OCI-LY3 (cell line): Measurements from ENCODE around the gene KRTAP5-2.
"Not testable (repeated sequence)": the region's sequence is repeated elsewhere in the genome, so short reads cannot be mapped to it uniquely, and the experiment has no call there.

Experiments
- H2AFZ ChIP-seq: fragments of 200-600, 300-600 bp; shearing (Covaris generic); 2 replicates; pipeline ENCODE4 v1.6.0; 2014; ENCODE audit warnings: antibody characterized with exemption, low read depth, low read length
- H3K27ac ChIP-seq: fragments of 200-600, 300-600 bp; sonication (generic); 2 replicates; pipeline ENCODE4 v1.5.1; 2014; ENCODE audit warnings: mild to moderate bottlenecking, low read length, moderate library complexity, mixed read lengths
- H3K27me3 ChIP-seq: fragments of 200-600, 300-600 bp; sonication (generic); 2 replicates; pipeline ENCODE4 v1.6.1; 2014; ENCODE audit warnings: low read depth, low read length, mixed read lengths
- H3K36me3 ChIP-seq: fragments of 200-600, 300-600 bp; sonication (generic); replicated peaks from 2 replicates; pipeline ENCODE3; 2014; ENCODE audit warnings: low read depth, low read length, mixed read lengths
- H3K4me1 ChIP-seq: fragments of 300-600, 200-600 bp; sonication (generic); 2 replicates; pipeline ENCODE4 v1.6.1; 2014; ENCODE audit warnings: low read length, mixed read lengths
- H3K4me2 ChIP-seq: fragments of 200-600, 300-600 bp; sonication (generic); 2 replicates; pipeline ENCODE4 v1.6.1; 2014; ENCODE audit warnings: low read length, mixed read lengths
- H3K4me3 ChIP-seq: fragments of 300-600, 200-600 bp; sonication (generic); 2 replicates; pipeline ENCODE4 v1.5.1; 2014; ENCODE audit warnings: antibody characterized with exemption, mild to moderate bottlenecking, low read length, moderate library complexity
- H3K79me2 ChIP-seq: fragments of 300-600, 200-600 bp; shearing (Covaris generic); 2 replicates; pipeline ENCODE4 v1.6.1; 2014; ENCODE audit warnings: mild to moderate bottlenecking, low read length, mixed read lengths
- H3K9ac ChIP-seq: fragments of 300-600, 200-600 bp; shearing (Covaris generic); 2 replicates; pipeline ENCODE4 v1.6.0; 2014; ENCODE audit warnings: mild to moderate bottlenecking, low read length, moderate library complexity
- H3K9me3 ChIP-seq: fragments of 200-600, 300-600 bp; shearing (Covaris generic); 2 replicates; pipeline ENCODE4 v1.6.1; 2014; ENCODE audit warnings: low read length, mixed read lengths; ENCODE audit not compliant: insufficient read depth
- H4K20me1 ChIP-seq: fragments of 200-600, 300-600 bp; sonication (generic); 2 replicates; pipeline ENCODE4 v1.6.1; 2016; ENCODE audit warnings: low read length, mixed read lengths; ENCODE audit not compliant: insufficient read depth
- EZH2phosphoT487 ChIP-seq: fragments of 200-600 bp; shearing (Covaris generic); IDR thresholded peaks from 2 replicates; pipeline ENCODE4 v1.6.1; 2018; ENCODE audit warnings: antibody characterized with exemption, mixed run types, low read depth
- TF ChIP-seq, protein P1 (sequence below): fragments of 200-600, 300-600 bp; sonication (generic); IDR thresholded peaks from 2 replicates; pipeline ENCODE4 v1.5.1; 2014; ENCODE audit warnings: antibody characterized with exemption, low read length, low read depth

KRTAP5-2 gene

DNA sequence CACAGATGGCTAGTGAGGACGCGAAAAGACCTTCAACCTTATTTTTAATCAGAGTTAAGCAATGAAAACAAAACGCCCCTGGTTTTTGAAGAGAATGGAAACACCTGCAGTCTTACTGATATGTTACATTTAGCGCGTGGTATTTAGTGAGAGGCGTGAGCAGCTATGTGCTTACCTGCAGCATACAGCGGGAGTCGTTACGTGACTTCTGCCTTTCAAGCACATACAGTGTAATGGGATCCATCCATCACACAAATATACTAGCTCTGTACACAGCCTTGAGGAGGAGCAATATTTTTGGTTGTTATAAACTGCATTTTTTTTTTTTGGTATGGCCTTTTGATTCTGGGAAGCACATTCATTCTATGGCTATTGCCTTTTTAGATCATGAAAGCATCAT lies 5.5 kb downstream of the KRTAP5-2 start:
- Histone ChIP-seq H3K27ac (no peak overlapping the region), H4K20me1 (no peaks in the 10 kb centered on the region)
- TF ChIP-seq, protein P1, sequence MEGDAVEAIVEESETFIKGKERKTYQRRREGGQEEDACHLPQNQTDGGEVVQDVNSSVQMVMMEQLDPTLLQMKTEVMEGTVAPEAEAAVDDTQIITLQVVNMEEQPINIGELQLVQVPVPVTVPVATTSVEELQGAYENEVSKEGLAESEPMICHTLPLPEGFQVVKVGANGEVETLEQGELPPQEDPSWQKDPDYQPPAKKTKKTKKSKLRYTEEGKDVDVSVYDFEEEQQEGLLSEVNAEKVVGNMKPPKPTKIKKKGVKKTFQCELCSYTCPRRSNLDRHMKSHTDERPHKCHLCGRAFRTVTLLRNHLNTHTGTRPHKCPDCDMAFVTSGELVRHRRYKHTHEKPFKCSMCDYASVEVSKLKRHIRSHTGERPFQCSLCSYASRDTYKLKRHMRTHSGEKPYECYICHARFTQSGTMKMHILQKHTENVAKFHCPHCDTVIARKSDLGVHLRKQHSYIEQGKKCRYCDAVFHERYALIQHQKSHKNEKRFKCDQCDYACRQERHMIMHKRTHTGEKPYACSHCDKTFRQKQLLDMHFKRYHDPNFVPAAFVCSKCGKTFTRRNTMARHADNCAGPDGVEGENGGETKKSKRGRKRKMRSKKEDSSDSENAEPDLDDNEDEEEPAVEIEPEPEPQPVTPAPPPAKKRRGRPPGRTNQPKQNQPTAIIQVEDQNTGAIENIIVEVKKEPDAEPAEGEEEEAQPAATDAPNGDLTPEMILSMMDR: no peak
- TF ChIP-seq EZH2phosphoT487: no peak

GRCh38 chr11:1589996-1590395 lies 8.1 kb downstream of the KRTAP5-2 start:
- H3K9me3 ChIP-seq: no peaks in the 10 kb centered on the region
- H3K27ac ChIP-seq: no peak overlapping the region
- H3K4me3 ChIP-seq: no peak overlapping the region
- H3K4me2 ChIP-seq: no peak overlapping the region
- no peak overlapping the region for H3K9ac ChIP-seq
- no peaks in the 10 kb centered on the region for H3K36me3 ChIP-seq
- no peak overlapping the region for H2AFZ ChIP-seq
- no peaks in the 10 kb centered on the region for H3K4me1 ChIP-seq
- TF ChIP-seq, protein P1: no peak
- TF ChIP-seq EZH2phosphoT487: no peak
- no peaks in the 10 kb centered on the region for H4K20me1 ChIP-seq
- peaks cover 25% of the 10 kb centered on the region for H3K27me3 ChIP-seq
- no peaks in the 10 kb centered on the region for H3K79me2 ChIP-seq

More for the DNA sequence above, 5.5 kb downstream of the KRTAP5-2 start:
- H3K9me3 ChIP-seq: no peaks in the 10 kb centered on the region
- H3K79me2 ChIP-seq: no peaks in the 10 kb centered on the region
- peaks cover 38% of the 10 kb centered on the region for H3K27me3 ChIP-seq
- H3K4me3 ChIP-seq: no peak overlapping the region
- no peaks in the 10 kb centered on the region for H3K36me3 ChIP-seq
- no peak overlapping the region for H3K4me2 ChIP-seq
- H2AFZ ChIP-seq: no peak overlapping the region
- no peak overlapping the region for H3K9ac ChIP-seq
- H3K4me1 ChIP-seq: no peaks in the 10 kb centered on the region

GRCh38 chr11:1589191-1589963 lies 8.7 kb downstream of the KRTAP5-2 start:
- H3K27me3 ChIP-seq: peaks cover 21% of the 10 kb centered on the region
- H3K36me3 ChIP-seq, H4K20me1 ChIP-seq, H2AFZ ChIP-seq, H3K79me2 ChIP-seq, H3K4me1 ChIP-seq, H3K9ac ChIP-seq, H3K4me2 ChIP-seq, H3K9me3 ChIP-seq, H3K4me3 ChIP-seq, H3K27ac ChIP-seq: not testable (repeated sequence)

DNA sequence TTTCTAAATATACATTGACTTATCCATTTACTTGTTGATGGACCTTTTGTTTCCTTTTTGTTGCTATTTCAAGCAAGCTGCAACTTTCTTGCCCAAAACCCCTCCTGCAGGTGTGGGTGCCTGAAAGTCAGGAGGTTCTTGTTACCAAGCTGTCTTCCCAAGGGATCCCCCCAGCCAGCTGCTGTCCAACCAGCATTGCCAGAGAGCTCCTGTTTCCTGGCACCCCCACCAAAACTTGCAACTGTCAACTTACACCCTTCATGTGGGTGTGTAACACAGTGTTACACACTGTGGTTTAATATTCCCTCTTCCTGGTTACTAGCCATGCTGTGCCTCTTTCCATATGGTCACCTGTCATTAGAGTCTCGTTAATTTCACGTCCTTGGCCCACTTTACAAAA lies 11.4 kb downstream of the KRTAP5-2 start:
- Histone ChIP-seq H3K4me1 (no peaks in the 10 kb centered on the region), H4K20me1 (no peaks in the 10 kb centered on the region), H3K27me3 (peaks cover 13% of the 10 kb centered on the region), H3K9me3 (no peaks in the 10 kb centered on the region), H2AFZ (no peak overlapping the region), H3K4me3 (no peak overlapping the region), H3K4me2 (no peak overlapping the region), H3K36me3 (no peaks in the 10 kb centered on the region), H3K79me2 (no peaks in the 10 kb centered on the region), H3K9ac (no peak overlapping the region), H3K27ac (no peak overlapping the region)
- TF ChIP-seq, protein P1: no peak
- TF ChIP-seq EZH2phosphoT487: no peak

DNA sequence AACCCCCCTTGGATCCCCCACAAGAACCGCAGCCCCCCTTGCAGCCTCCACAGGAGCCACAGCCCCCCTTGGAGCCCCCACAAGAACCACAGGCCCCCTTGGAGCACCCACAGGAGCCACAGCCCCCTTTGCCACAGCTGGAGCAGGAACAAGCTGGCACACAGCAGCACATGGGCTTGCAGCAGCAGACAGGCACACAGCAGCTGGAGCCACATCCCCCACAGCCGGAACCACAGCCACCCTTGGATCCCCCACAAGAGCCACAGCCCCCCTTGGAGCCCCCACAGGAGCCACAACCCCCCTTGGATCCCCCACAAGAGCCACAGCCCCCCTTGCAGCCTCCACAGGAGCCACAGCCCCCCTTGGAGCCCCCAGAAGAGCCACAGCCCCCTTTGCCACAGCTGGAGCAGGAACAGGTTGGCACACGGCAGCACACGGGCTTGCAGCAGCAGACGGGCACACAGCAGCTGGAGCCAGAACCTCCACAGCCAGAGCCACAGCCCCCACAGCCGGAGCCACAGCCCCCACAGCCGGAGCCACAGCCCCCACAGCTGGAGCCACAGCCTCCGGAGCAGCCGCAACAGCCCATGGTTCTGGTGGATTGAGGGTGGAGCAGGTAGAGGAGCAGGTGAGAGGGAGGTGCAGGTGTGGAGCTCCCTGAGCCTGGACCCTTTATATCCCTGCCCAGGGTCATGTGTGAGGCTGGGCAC lies 13.3 kb downstream of the KRTAP5-2 start, which contains the start of gene KRTAP5-1:
TSS of gene KRTAP5-1 (minus strand) at position 623 of the 710 bp plus-strand sequence. CDS start at position 589, 34 bp downstream.
- H3K27me3 ChIP-seq: peaks cover 10% of the 10 kb centered on the region
- not testable (repeated sequence) for H3K79me2 ChIP-seq, H3K9me3 ChIP-seq, H3K4me1 ChIP-seq, H3K4me3 ChIP-seq, H3K36me3 ChIP-seq, H2AFZ ChIP-seq, H4K20me1 ChIP-seq, H3K27ac ChIP-seq, H3K4me2 ChIP-seq, H3K9ac ChIP-seq

DNA sequence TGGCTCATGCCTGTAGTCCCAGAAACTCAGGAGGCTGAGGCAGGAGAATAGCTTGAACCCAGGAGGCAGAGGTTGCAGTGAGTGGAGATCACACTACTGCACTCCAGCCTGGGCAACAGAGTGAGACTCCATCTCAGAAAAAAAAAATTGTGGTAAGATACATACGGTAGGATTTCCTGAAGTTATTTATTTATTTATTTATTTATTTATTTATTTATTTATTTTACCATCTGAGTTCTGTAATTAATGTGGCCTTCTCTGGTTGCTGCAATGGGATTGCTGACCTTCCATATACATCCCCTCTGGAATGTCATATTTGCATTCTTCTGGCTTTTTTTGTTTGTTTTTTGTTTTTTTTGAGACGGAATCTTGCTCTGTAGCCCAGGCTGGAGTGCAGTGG lies 15.2 kb downstream of the KRTAP5-2 start:
- H3K27me3 ChIP-seq: peaks cover 11% of the 10 kb centered on the region; the same call in 1 of the 2 replicates
- not testable (repeated sequence) for H4K20me1 ChIP-seq, H3K9me3 ChIP-seq, H3K36me3 ChIP-seq, H2AFZ ChIP-seq, H3K4me3 ChIP-seq, H3K27ac ChIP-seq, H3K4me1 ChIP-seq, H3K79me2 ChIP-seq, H3K4me2 ChIP-seq, H3K9ac ChIP-seq
